Measurements from ENCODE around the gene RARG.
A peak's percentile ranks its signal among the peaks of the same experiment; 100 is the strongest.

The RARG gene

DNA sequence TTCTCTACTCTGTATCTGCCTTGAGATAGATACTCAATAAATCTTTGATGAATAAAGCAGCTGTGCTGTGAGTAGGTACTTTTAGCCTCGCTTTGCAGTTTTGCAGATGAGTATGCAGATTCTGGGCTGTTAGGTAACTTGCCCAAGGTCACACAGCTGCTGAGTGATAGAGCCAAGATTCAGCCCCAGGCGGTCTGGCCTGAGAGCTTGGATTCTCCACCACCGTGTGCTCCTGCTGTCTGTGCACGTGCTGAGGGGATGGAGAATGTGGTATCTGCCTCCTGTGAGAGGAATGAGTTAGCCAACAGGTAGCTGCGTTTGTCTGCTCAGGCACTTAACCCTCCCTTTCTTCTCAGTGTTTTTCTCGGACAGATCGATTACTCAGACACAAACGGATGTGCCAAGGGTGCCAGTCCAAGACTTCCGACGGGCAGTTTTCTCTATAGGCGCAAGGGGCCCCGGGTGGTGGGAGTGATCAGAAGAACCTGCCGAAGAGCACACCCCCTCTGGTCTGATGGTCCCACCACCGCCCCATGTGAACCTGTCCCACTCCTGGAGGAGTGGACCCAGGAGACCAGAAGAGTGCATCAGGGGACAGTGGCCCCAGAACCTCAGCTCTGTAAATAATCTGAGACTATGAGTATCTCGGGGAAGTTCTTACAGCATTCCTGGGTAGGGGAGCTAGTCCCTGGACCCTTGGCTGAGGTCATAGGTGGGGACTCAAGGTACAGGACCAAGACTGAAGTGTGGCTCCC lies 44.7 kb downstream of the RARG start:
- Histone ChIP-seq H3K9me3 (ENCODE audit: insufficient read depth, low read depth, low read length) (no peaks in the 10 kb centered on the region), H3K36me3 (ENCODE audit: insufficient read depth, low read length) (peaks cover 42% of the 10 kb centered on the region; the same call in 1 of the 2 replicates), H3K9ac (ENCODE audit: low read depth, low read length, poor library complexity, severe bottlenecking) (no peak overlapping the region), H3K27me3 (ENCODE audit: insufficient read depth, low read length, poor library complexity, severe bottlenecking) (no peaks in the 10 kb centered on the region), H3K9me2 (replicated peaks; ENCODE audit: low read depth, low read length) (no peaks in the 10 kb centered on the region), H3K4me2 (ENCODE audit: low read depth, low read length, poor library complexity, severe bottlenecking) (no peak overlapping the region), H3K4me3 (ENCODE audit: low read length, poor library complexity, severe bottlenecking) (no peak overlapping the region), H2AFZ (ENCODE audit: low read length) (no peak overlapping the region), H3K79me2 (ENCODE audit: insufficient read depth, low read length) (peaks cover 25% of the 10 kb centered on the region), H3K4me1 (ENCODE audit: insufficient read depth, low read length, poor library complexity, severe bottlenecking) (peaks cover 33% of the 10 kb centered on the region), H4K20me1 (ENCODE audit: insufficient read depth, low read length, poor library complexity, severe bottlenecking) (peaks cover 21% of the 10 kb centered on the region), H3F3A (ENCODE audit: low read depth) (no peaks in the 10 kb centered on the region)
- no peak for TF ChIP-seq EZH2phosphoT487 (IDR thresholded peaks at IDR 0.05; ENCODE audit: borderline replicate concordance)
- TF ChIP-seq, protein P1, sequence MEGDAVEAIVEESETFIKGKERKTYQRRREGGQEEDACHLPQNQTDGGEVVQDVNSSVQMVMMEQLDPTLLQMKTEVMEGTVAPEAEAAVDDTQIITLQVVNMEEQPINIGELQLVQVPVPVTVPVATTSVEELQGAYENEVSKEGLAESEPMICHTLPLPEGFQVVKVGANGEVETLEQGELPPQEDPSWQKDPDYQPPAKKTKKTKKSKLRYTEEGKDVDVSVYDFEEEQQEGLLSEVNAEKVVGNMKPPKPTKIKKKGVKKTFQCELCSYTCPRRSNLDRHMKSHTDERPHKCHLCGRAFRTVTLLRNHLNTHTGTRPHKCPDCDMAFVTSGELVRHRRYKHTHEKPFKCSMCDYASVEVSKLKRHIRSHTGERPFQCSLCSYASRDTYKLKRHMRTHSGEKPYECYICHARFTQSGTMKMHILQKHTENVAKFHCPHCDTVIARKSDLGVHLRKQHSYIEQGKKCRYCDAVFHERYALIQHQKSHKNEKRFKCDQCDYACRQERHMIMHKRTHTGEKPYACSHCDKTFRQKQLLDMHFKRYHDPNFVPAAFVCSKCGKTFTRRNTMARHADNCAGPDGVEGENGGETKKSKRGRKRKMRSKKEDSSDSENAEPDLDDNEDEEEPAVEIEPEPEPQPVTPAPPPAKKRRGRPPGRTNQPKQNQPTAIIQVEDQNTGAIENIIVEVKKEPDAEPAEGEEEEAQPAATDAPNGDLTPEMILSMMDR (conservative IDR thresholded peaks at IDR 0.05; ENCODE audit: low read length), result no peak

DNA sequence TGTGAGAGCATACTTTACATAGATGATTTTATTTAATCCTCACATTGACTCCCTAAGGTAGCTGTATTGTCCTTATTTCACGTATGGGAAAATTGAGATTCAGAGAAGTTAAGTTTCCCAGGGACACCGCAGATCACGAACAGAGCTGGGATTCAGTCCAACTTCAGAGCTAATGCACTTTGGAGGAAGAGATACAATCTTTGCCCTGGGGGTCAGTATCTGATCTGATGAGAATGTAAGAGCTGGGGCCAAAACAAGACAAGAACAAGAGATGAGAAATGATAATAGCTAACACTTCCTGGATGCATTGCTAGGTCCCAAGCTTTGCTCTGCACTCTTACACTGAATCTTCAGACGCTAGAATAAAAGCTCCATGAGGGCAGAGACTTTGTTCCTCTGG lies 45.3 kb downstream of the RARG start:
- no peak overlapping the region for H3K4me2 ChIP-seq (ENCODE audit: low read depth, low read length, poor library complexity, severe bottlenecking)
- H3K9me3 ChIP-seq (ENCODE audit: insufficient read depth, low read depth, low read length), result no peaks in the 10 kb centered on the region
- no peaks in the 10 kb centered on the region for H3K27me3 ChIP-seq (ENCODE audit: insufficient read depth, low read length, poor library complexity, severe bottlenecking)
- H3K9me2 ChIP-seq (replicated peaks; ENCODE audit: low read depth, low read length), result no peaks in the 10 kb centered on the region
- peaks cover 27% of the 10 kb centered on the region for H4K20me1 ChIP-seq (ENCODE audit: insufficient read depth, low read length, poor library complexity, severe bottlenecking)
- TF ChIP-seq, protein P1 (conservative IDR thresholded peaks at IDR 0.05; ENCODE audit: low read length), result no peak
- TF ChIP-seq EZH2phosphoT487 (IDR thresholded peaks at IDR 0.05; ENCODE audit: borderline replicate concordance), result no peak
- H3K36me3 ChIP-seq (ENCODE audit: insufficient read depth, low read length), result peaks cover 42% of the 10 kb centered on the region; the same call in 1 of the 2 replicates
- H3F3A ChIP-seq (ENCODE audit: low read depth), result no peaks in the 10 kb centered on the region
- H3K9ac ChIP-seq (ENCODE audit: low read depth, low read length, poor library complexity, severe bottlenecking), result no peak overlapping the region
- H3K4me3 ChIP-seq (ENCODE audit: low read length, poor library complexity, severe bottlenecking), result no peak overlapping the region
- peaks cover 31% of the 10 kb centered on the region for H3K79me2 ChIP-seq (ENCODE audit: insufficient read depth, low read length)
- H3K4me1 ChIP-seq (ENCODE audit: insufficient read depth, low read length, poor library complexity, severe bottlenecking), result peaks cover 38% of the 10 kb centered on the region
- no peak overlapping the region for H2AFZ ChIP-seq (ENCODE audit: low read length)

DNA sequence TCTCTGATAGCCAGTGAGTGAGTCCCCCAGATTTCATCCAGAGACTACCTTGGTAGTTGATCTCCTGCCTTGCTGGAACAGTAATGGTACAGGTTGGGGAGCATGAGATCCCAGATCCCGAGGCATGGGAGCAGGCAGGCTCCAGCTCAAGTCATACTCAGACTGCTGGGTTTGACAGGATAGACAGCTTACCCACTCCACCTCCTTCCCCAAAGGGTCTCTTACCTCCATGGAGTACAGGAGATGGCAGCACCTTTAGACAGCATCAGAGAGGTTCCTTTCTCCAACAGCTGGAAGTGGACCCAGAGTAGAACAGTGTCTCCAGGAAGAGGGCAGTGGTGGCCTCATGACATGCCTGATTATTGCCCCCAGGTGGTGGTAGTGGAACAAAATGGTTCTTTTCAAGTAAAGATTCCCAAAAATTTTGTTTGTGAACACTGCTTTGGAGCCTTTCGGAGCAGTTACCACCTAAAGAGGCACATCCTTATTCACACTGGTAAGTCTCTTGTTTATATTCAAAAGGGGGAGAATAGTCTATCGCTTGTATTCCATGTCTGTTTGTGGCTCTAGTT lies 46.3 kb downstream of the RARG start:
- H3K9ac ChIP-seq (ENCODE audit: low read depth, low read length, poor library complexity, severe bottlenecking), result no peak overlapping the region
- H3K9me3 ChIP-seq (ENCODE audit: insufficient read depth, low read depth, low read length), result no peaks in the 10 kb centered on the region
- no peaks in the 10 kb centered on the region for H3F3A ChIP-seq (ENCODE audit: low read depth)
- H3K79me2 ChIP-seq (ENCODE audit: insufficient read depth, low read length), result peaks cover 39% of the 10 kb centered on the region
- H3K4me3 ChIP-seq (ENCODE audit: low read length, poor library complexity, severe bottlenecking), result no peak overlapping the region
- peaks cover 43% of the 10 kb centered on the region for H3K4me1 ChIP-seq (ENCODE audit: insufficient read depth, low read length, poor library complexity, severe bottlenecking)
- no peaks in the 10 kb centered on the region for H3K27me3 ChIP-seq (ENCODE audit: insufficient read depth, low read length, poor library complexity, severe bottlenecking)
- H3K9me2 ChIP-seq (replicated peaks; ENCODE audit: low read depth, low read length), result no peaks in the 10 kb centered on the region
- TF ChIP-seq EZH2phosphoT487 (IDR thresholded peaks at IDR 0.05; ENCODE audit: borderline replicate concordance), result no peak
- TF ChIP-seq, protein P1 (conservative IDR thresholded peaks at IDR 0.05; ENCODE audit: low read length), result peak; percentile 48
- H2AFZ ChIP-seq (ENCODE audit: low read length), result no peak overlapping the region
- H3K36me3 ChIP-seq (ENCODE audit: insufficient read depth, low read length), result peaks cover 42% of the 10 kb centered on the region; the same call in 1 of the 2 replicates
- peaks cover 34% of the 10 kb centered on the region for H4K20me1 ChIP-seq (ENCODE audit: insufficient read depth, low read length, poor library complexity, severe bottlenecking)
- H3K4me2 ChIP-seq (ENCODE audit: low read depth, low read length, poor library complexity, severe bottlenecking), result peak overlapping the region; percentile 97

All from Loucy (cell line).